DND-41 (cell line): ENCODE measurements around the gene TMCO4.

ENCODE experiments used
- EZH2 ChIP-seq: IDR thresholded peaks from 3 replicates; pipeline ENCODE4 v1.6.1; 2012; ENCODE audit warnings: borderline replicate concordance, low read depth, mild to moderate bottlenecking, moderate library complexity, low read length, inconsistent platforms; ENCODE audit not compliant: severe bottlenecking
- TF ChIP-seq, protein P1 (sequence below): IDR thresholded peaks from 2 replicates; pipeline ENCODE4 v1.5.1; 2012; ENCODE audit warnings: borderline replicate concordance, low read length, moderate library complexity, mild to moderate bottlenecking; ENCODE audit not compliant: poor library complexity, severe bottlenecking; ENCODE audit errors: extremely low read depth

DNA sequence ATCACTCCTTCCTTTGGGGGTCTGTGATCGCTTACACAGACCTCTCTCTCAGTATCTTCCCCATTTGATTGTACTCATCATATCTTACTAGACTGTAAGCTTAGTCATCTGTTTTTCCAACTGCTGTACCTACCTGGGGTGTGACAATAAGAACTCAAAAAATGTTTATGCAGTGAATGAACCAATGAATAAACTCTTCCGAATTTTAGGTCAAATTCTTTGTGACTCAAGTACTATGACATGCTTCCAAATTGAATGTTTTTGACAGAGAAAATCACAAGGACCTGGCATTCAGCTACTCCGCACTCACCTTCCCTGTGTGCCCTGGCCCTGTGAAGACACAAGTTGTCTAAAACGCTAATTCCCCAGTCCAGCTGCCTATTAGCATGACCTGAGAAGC lies 42.1 kb downstream of the TMCO4 start:
- TF ChIP-seq, protein P1, sequence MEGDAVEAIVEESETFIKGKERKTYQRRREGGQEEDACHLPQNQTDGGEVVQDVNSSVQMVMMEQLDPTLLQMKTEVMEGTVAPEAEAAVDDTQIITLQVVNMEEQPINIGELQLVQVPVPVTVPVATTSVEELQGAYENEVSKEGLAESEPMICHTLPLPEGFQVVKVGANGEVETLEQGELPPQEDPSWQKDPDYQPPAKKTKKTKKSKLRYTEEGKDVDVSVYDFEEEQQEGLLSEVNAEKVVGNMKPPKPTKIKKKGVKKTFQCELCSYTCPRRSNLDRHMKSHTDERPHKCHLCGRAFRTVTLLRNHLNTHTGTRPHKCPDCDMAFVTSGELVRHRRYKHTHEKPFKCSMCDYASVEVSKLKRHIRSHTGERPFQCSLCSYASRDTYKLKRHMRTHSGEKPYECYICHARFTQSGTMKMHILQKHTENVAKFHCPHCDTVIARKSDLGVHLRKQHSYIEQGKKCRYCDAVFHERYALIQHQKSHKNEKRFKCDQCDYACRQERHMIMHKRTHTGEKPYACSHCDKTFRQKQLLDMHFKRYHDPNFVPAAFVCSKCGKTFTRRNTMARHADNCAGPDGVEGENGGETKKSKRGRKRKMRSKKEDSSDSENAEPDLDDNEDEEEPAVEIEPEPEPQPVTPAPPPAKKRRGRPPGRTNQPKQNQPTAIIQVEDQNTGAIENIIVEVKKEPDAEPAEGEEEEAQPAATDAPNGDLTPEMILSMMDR, result no peak
- no peak for TF ChIP-seq EZH2
